Measurements from ENCODE around the gene FBF1. TPM values are rescaled to one million over a fixed set of nuclear protein-coding genes. Genes with fewer than 3 reads are reported as not detected.

FBF1 gene
- total RNA-seq, 2 experiments from 2014 or later: 13.2 to 16.2 TPM

DNA sequence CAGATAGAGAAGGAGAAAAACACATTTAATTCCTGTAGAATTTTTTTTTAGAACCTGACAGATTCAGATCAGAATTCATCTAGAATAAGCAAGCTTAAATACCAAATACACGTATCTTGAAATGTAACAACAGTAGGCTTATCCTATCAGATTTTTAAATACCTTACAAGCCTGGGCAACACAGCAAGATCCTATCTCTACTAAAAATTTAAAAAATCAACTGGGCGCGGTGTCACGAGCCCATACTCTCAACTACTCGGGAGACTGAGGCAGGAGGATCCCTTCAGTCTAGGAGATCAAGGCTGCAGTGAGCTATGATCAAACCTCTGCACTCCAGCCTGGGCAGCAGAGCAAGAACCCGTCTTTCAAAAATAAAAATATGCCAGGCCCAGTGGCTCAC, 24.6 kb upstream of the FBF1 start:
- intact Hi-C loops (cut with micrococcal nuclease): no loop called here
- CTCF ChIA-PET: interaction anchor here (1.3 to 1.5 kb wide), 2 partner anchors 35 to 40 kb away, joined by 5 to 6 read pairs; partner anchors contain the start of gene CDK3
- TF ChIP-seq CTCF (IDR thresholded peaks at IDR 0.05): no peak
- Mint-ChIP-seq H3K9me3 (no peaks in the 10 kb centered on the region), H3K4me3 (no peak overlapping the region), H3K27ac (no peak overlapping the region), H3K36me3 (ENCODE audit: low read depth) (peaks cover 3% of the 10 kb centered on the region), H3K4me1 (ENCODE audit: low read depth) (peaks cover 12% of the 10 kb centered on the region), H3K27me3 (no peaks in the 10 kb centered on the region)
- DNase-seq (no peak), ATAC-seq (no peak)
- POLR2A ChIA-PET: interaction anchor here (0.6 kb wide), 1 partner anchor 208 kb away, joined by 3 read pairs; no protein-coding TSS in a partner anchor

- Mint-ChIP-seq H3K36me3 (ENCODE audit: low read depth) (peaks cover 11% of the 10 kb centered on the region), H3K27ac (no peak overlapping the region), H3K4me1 (ENCODE audit: low read depth) (peaks cover 10% of the 10 kb centered on the region), H3K9me3 (no peaks in the 10 kb centered on the region), H3K4me3 (no peak overlapping the region), H3K27me3 (no peaks in the 10 kb centered on the region)
- intact Hi-C loops (cut with micrococcal nuclease): no loop called here
- no peak for TF ChIP-seq CTCF (IDR thresholded peaks at IDR 0.05)
- DNase-seq (no peak), ATAC-seq (no peak)
- CTCF ChIA-PET: interaction anchor here (0.6 to 1.4 kb wide), 4 partner anchors 40 to 54 kb away, joined by 3 to 6 read pairs (median 5); partner anchors contain the start of gene CDK3
- POLR2A ChIA-PET: interaction anchor here (0.6 kb wide), 1 partner anchor 330 kb away, joined by 3 read pairs; no protein-coding TSS in a partner anchor
Observed at GRCh38 chr17:75959839-75960511, 19.1 kb upstream of the FBF1 start.

DNA sequence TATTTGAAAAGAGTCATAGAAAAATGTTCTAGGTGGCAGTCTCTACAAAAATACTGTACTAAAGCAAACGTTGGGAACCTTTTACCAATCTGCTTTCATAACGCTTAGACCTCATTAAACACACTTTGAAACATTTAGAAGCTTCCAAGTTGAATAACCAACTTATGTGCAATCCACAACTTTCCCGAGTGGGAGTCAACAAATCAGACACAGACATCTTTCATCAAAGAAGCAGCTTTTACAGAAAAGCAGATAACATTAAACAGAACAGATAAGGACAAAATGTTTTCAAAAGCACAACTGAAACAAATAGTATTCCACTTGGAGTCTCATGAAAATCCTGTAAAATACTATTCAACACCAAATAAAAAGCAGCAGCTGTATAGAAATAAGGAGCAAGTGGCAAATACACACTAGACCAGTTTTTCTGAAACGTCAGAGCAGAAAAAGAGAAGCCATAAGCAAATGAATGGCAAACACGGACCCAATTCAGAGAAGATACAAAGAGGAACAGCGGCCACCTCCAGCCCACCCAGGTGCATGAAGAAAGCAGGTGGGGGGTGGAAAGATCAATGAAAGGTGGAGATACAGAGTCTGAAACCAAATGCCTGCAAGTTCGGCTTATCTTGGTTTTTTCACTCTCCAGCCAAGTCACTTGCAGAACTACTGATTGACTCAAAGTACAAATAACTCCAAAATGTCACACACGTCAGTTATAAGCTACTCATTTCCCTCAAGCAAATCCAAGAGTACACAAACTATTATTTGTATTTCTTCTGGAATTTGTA, 18.4 kb upstream of the FBF1 start:
- Mint-ChIP-seq H3K27ac (no peak overlapping the region), H3K4me3 (no peak overlapping the region), H3K9me3 (no peaks in the 10 kb centered on the region), H3K36me3 (ENCODE audit: low read depth) (peaks cover 13% of the 10 kb centered on the region), H3K4me1 (ENCODE audit: low read depth) (peaks cover 6% of the 10 kb centered on the region), H3K27me3 (no peaks in the 10 kb centered on the region)
- CTCF ChIA-PET: interaction anchor here (1.2 to 1.4 kb wide), 3 partner anchors 41 to 55 kb away, joined by 5 to 6 read pairs (median 5); partner anchors contain the start of gene CDK3
- ATAC-seq (no peak), DNase-seq (no peak)
- TF ChIP-seq CTCF (IDR thresholded peaks at IDR 0.05): no peak
- POLR2A ChIA-PET: interaction anchor here (0.9 kb wide), 1 partner anchor 54 kb away, joined by 3 read pairs; no protein-coding TSS in a partner anchor
- intact Hi-C loops (cut with micrococcal nuclease): no loop called here

DNA sequence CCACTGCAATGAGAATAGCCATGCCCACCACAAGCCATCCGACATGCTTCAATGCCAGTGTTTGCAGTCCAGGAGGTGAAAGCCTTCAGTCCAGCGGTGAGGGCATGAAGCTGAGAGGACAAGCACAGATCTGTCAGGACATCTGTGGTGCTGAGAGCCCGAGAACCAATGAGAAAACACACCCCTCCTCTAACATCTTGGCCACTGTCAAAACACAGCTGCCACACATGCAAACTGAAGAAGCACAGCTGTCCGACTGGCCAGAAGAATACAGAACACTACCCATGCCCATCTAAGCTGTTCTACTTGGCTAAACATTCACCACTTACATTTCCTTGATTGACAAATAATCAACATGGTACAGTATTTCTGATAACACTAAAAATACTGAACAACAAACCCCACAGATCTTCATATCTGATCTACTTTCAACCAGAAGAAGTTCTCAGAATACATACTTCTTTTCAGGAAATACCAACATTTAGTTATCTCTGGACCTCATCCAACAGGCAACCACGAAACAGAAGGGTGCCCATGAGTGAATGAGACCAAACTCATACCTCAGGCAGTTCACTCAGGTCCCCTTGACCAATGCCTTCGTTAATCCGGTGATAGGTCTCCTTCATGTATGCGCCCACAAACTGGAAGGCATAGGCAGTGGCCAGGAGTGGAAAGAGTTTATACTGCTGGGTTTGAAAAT, 10.2 kb upstream of the FBF1 start:
- TF ChIP-seq CTCF (IDR thresholded peaks at IDR 0.05): no peak
- Mint-ChIP-seq H3K4me1 (ENCODE audit: low read depth) (no peaks in the 10 kb centered on the region), H3K27me3 (no peaks in the 10 kb centered on the region), H3K27ac (no peak overlapping the region), H3K9me3 (no peaks in the 10 kb centered on the region), H3K36me3 (ENCODE audit: low read depth) (peaks cover 22% of the 10 kb centered on the region), H3K4me3 (no peak overlapping the region)
- ChIA-PET POLR2A (no interaction called here), CTCF (no interaction called here)
- intact Hi-C loops (cut with micrococcal nuclease): no loop called here
- ATAC-seq (no peak), DNase-seq (no peak)

Measured in activated CD8-positive, alpha-beta T cell treated with anti-CD3 and anti-CD28 coated beads for 36 hours (primary cell).